Stomach (tissue), 4 donors: ENCODE data around the gene S100A7.

Source experiments
- EP300 ChIP-seq: sonication (generic); formaldehyde crosslinking; IDR thresholded peaks from one replicate; pipeline ENCODE4 v1.6.1; 2017; ENCODE audit warnings: antibody characterized with exemption
- POLR2A ChIP-seq, 4 donors: fragments of 450-650 bp; IDR thresholded peaks; one replicate each; pipeline ENCODE4 v1.6.1; 2016; ENCODE audit warnings: antibody characterized with exemption in 4 of 4, control low read depth in 2 of 4, mild to moderate bottlenecking in 1 of 4, moderate library complexity in 1 of 4
- POLR2AphosphoS5 ChIP-seq, 3 donors: sonication (generic); formaldehyde crosslinking; IDR thresholded peaks; one replicate each; pipeline ENCODE4 v1.6.1; 2016; ENCODE audit warnings: antibody characterized with exemption in 3 of 3

- TF ChIP-seq POLR2A (IDR thresholded peaks at IDR 0.05): no peak
- TF ChIP-seq EP300: no peak
- no peak for TF ChIP-seq POLR2AphosphoS5 (IDR thresholded peaks at IDR 0.05)
These were observed 13.9 kb upstream of the S100A7 start for GRCh38 chr1:153474347-153474746.
